AG09309 (cell line): ENCODE results near the gene P2RX6.

ENCODE experiments used
- DNase-seq: peaks from one replicate; pipeline ENCODE4 v3.0.0-alpha.2; 2010; ENCODE audit warnings: low read depth
- H3K4me3 ChIP-seq: 2 replicates; pipeline ENCODE4 v1.5.1; 2011; ENCODE audit warnings: mild to moderate bottlenecking, low read depth, low read length, moderate library complexity; ENCODE audit not compliant: control insufficient read depth
- CTCF ChIP-seq: IDR thresholded peaks from 2 replicates; pipeline ENCODE4 v1.5.1; 2011; ENCODE audit warnings: mild to moderate bottlenecking, low read depth, low read length, inconsistent platforms; ENCODE audit not compliant: insufficient read depth, control insufficient read depth; ENCODE audit errors: missing control alignments

P2RX6 gene

GRCh38 chr22:20995329-20996030 is 19.5 kb upstream of the P2RX6 start:
- H3K4me3 ChIP-seq: no peak overlapping the region
- DNase-seq: no peak
- TF ChIP-seq CTCF: no peak

DNA sequence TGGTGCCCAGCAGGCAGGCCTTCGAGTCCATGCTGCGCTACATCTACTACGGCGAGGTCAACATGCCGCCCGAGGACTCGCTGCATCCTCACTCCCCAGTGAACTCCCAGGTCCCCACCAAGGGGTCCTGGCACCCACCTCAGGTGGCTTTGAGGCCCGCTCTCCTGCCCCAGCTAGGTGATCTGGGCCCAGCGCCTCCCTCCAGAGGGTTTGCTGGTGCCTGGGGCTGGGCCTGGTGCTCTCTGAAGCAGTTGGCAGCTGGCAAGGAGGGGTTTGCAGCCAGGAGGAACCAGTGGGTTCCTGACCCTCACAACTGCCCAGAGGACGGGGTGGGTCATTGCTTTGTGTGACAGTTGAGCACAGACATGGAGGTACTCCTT is 18.9 kb upstream of the P2RX6 start:
- no peak overlapping the region for H3K4me3 ChIP-seq
- TF ChIP-seq CTCF: no peak
- DNase-seq: no peak

- H3K4me3 ChIP-seq: no peak overlapping the region
- DNase-seq: no peak
- no peak for TF ChIP-seq CTCF
Observed at GRCh38 chr22:20996598-20997535, 18.1 kb upstream of the P2RX6 start.

DNA sequence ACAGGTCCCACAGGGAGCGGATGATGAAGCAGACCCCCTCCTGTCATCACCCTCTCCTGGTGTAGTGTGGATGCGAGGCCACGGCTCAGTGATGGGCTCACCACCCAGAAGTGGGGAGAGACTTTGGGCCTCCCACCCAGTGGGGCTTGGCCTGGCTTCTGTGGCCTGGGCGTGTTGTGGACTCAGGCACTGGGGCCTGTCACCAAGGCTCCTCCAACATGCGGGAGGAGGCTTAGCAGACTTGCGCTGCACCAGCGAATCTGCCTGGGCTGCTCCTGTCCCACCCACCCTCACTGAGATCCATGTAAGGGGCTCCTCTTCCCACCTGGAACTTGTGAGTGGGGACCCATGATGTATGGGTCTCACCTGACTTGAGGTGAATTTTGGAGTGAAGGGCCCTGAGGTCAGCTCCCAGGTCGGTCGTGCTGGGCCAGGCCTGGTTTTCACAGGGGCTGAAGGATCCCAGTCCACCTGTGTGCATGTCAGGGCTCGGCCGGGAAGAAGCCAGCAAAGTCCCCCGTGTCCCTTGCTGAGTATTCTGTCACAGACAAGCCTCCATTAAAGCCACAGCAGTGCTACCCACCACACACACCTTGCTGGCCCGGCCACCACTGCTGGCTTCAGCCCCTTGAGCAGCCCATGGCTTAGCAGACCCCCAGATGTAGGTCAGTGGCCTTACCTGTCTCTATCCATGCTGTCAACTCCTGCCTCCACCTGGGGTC is 17.3 kb upstream of the P2RX6 start:
- no peak for DNase-seq
- H3K4me3 ChIP-seq: no peak overlapping the region
- no peak for TF ChIP-seq CTCF

DNA sequence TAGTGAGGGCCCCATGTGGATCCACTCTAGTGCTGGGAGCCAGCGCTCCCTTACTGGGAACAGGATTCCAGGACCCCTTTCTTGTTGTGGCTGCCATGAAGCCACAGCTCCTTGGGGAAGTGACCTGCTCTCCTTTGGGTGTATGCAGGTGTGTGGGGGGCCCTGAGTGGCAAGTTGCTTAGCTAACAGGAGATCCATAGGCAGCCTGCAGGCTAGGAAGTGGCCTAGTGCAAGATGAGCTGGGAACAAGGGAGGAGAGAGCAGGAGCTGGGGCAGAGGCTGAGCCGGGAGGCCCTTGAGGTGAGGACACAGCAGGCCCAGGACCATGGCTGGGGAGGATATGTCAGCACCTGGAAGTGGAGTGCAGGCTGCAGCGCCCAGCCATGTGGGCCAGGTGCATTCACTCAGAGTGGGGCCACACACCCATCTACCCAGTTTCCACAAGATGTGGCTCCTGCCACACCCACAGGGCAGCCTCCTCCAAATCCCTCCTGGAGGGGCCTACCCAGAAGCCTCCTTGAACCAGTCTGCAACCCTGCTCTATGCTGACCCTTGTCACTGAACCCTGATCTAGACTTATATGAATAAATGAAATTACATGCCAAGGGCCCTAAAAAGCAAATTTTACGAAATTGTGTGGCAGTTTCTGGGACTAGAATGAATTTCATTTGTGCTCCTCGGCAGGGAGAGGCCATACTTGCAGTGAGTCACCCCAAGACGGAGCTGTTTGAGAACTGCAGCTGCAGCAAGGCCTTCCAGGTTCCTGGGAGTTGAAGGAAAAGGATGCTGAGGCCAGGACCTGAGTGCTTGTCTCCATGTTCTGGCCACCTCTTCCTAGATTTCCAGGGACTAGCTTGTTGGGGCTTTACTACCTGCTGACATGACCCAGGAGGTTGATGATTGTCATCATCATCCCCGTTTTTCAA is 16.3 kb upstream of the P2RX6 start:
- H3K4me3 ChIP-seq: no peak overlapping the region
- no peak for TF ChIP-seq CTCF
- no peak for DNase-seq
